GM23338 (cell line): ENCODE results near the gene SOD3. TPM values are rescaled to one million over a fixed set of nuclear protein-coding genes. Genes with fewer than 3 reads are reported as not detected.

Source experiments
- ATAC-seq: fragments of 200-7000 bp; cut with Tn5 transposase; 3 replicates; pipeline ENCODE4 v1.9.1; 2020
- DNase-seq: peaks from one replicate; pipeline ENCODE4 v3.0.0-alpha.2; 2015; ENCODE audit warnings: low spot score
- H2AFZ ChIP-seq: fragments of 200-600 bp; sonication (generic); 2 replicates; pipeline ENCODE4 v1.8.0; 2016; ENCODE audit warnings: antibody characterized with exemption, mild to moderate bottlenecking, moderate library complexity
- H3F3A ChIP-seq: fragments of 200-600 bp; sonication (generic); replicated peaks from 2 replicates; pipeline ENCODE4 v1.8.0; 2017; ENCODE audit warnings: antibody characterized with exemption, mixed run types, low read depth
- H3K27ac ChIP-seq: fragments of 200-600 bp; sonication (generic); 2 replicates; pipeline ENCODE4 v1.6.1; 2016; ENCODE audit warnings: low read depth
- H3K27me3 ChIP-seq: fragments of 200-600 bp; sonication (generic); 2 replicates; pipeline ENCODE4 v1.8.0; 2016; ENCODE audit warnings: mild to moderate bottlenecking, mixed run types, moderate library complexity; ENCODE audit not compliant: insufficient read depth
- H3K36me3 ChIP-seq: fragments of 200-600 bp; sonication (generic); 2 replicates; pipeline ENCODE4 v1.8.0; 2016; ENCODE audit warnings: mild to moderate bottlenecking; ENCODE audit not compliant: insufficient read depth
- H3K4me1 ChIP-seq: fragments of 200-600 bp; sonication (generic); 2 replicates; pipeline ENCODE4 v1.8.0; 2016; ENCODE audit warnings: mild to moderate bottlenecking, moderate library complexity; ENCODE audit not compliant: insufficient read depth
- H3K4me2 ChIP-seq: fragments of 200-600 bp; sonication (generic); 2 replicates; pipeline ENCODE4 v1.7.1; 2017; ENCODE audit warnings: mixed run types
- H3K4me3 ChIP-seq: fragments of 200-600 bp; sonication (generic); 2 replicates; pipeline ENCODE4 v1.6.1; 2016; ENCODE audit warnings: mixed run types
- H3K79me2 ChIP-seq: fragments of 200-600 bp; sonication (generic); replicated peaks from 2 replicates; pipeline ENCODE4 v1.8.0; 2017; ENCODE audit warnings: mild to moderate bottlenecking; ENCODE audit not compliant: insufficient read depth
- H3K9me2 ChIP-seq: fragments of 200-600 bp; sonication (generic); 2 replicates; pipeline ENCODE4 v1.8.0; 2017; ENCODE audit not compliant: insufficient read depth
- H4K20me1 ChIP-seq: fragments of 200-600 bp; sonication (generic); replicated peaks from 2 replicates; pipeline ENCODE4 v1.8.0; 2017; ENCODE audit warnings: mild to moderate bottlenecking; ENCODE audit not compliant: insufficient read depth
- H3K27ac Mint-ChIP-seq: 2 replicates; pipeline ENCODE4 v1.8.0; 2020; ENCODE audit warnings: inconsistent platforms, mild to moderate bottlenecking, moderate library complexity, mixed read lengths
- H3K27me3 Mint-ChIP-seq: 3 replicates; pipeline ENCODE4 v1.8.0; 2022; ENCODE audit warnings: low read depth, mild to moderate bottlenecking, moderate library complexity, mixed read lengths, inconsistent platforms; ENCODE audit not compliant: insufficient read depth, poor library complexity
- H3K36me3 Mint-ChIP-seq: 3 replicates; pipeline ENCODE4 v1.8.0; 2021; ENCODE audit warnings: low read depth, mild to moderate bottlenecking, inconsistent platforms, moderate library complexity, mixed read lengths
- H3K4me1 Mint-ChIP-seq: 3 replicates; pipeline ENCODE4 v1.8.0; 2020; ENCODE audit warnings: mild to moderate bottlenecking, inconsistent platforms, mixed read lengths
- H3K4me3 Mint-ChIP-seq: 3 replicates; pipeline ENCODE4 v1.8.0; 2021; ENCODE audit warnings: moderate library complexity, mild to moderate bottlenecking, inconsistent platforms, mixed read lengths
- H3K9me3 Mint-ChIP-seq: 3 replicates; pipeline ENCODE4 v1.8.0; 2020; ENCODE audit warnings: moderate library complexity, mild to moderate bottlenecking, inconsistent platforms, mixed read lengths
- CREB1 ChIP-seq: fragments of 250-450 bp; sonication (Bioruptor Pico); IDR thresholded peaks from 2 replicates; pipeline ENCODE4 v1.5.0; 2020; ENCODE audit warnings: low read depth, mild to moderate bottlenecking, moderate library complexity
- CTCF ChIP-seq, 2 experiments: fragments of 200-600 bp in 1 of 2; sonication (generic) in 1 of 2; conservative IDR thresholded peaks; 2 replicates each; pipeline versions ENCODE4 v1.5.1 to v1.6.1; 2016 to 2017; ENCODE audit warnings: antibody characterized with exemption in 2 of 2, low read depth in 2 of 2, mild to moderate bottlenecking in 2 of 2, moderate library complexity in 1 of 2
- ETS1 ChIP-seq: IDR thresholded peaks from 2 replicates; pipeline ENCODE4 v1.6.1; 2016; ENCODE audit warnings: antibody characterized with exemption
- EZH2 ChIP-seq: fragments of 200-600 bp; sonication (generic); IDR thresholded peaks from one replicate; pipeline ENCODE4 v1.8.0; 2017; ENCODE audit warnings: antibody characterized with exemption, mild to moderate bottlenecking, low read depth; ENCODE audit not compliant: unreplicated experiment
- JUNB ChIP-seq: IDR thresholded peaks from one replicate; pipeline ENCODE4 v1.6.1; 2016; ENCODE audit warnings: antibody characterized with exemption; ENCODE audit not compliant: unreplicated experiment
- ZNF114 ChIP-seq: fragments of 250-450 bp; sonication (Bioruptor Pico); IDR thresholded peaks from 2 replicates; pipeline ENCODE4 v1.5.0; 2020; ENCODE audit warnings: mild to moderate bottlenecking, moderate library complexity
- ZNF331 ChIP-seq: fragments of 250-450 bp; sonication (Bioruptor Pico); IDR thresholded peaks from 2 replicates; pipeline ENCODE4 v1.5.0; 2020; ENCODE audit warnings: low read depth, mild to moderate bottlenecking, moderate library complexity
- ZNF462 ChIP-seq: fragments of 250-450 bp; sonication (Bioruptor Pico); IDR thresholded peaks from 2 replicates; pipeline ENCODE4 v1.5.0; 2020; ENCODE audit warnings: mild to moderate bottlenecking, moderate library complexity
- polyA plus RNA-seq: library from polyadenylated mRNA; unstranded; fragments of >200 nt; fragmentation: Nextera tagmentation; extraction: Ambion mirVana; gene quantifications from 2 replicates; pipeline ENCODE4 v1.2.1, GENCODE V29; 2016
- total RNA-seq: library from RNA; depleted of rRNA; stranded (reverse); fragments of >200 nt; shearing (Covaris generic); gene quantifications from 2 replicates; pipeline ENCODE4 v1.2.3, GENCODE V29; 2014

The SOD3 gene
- total and polyA plus RNA-seq, 2 experiments from 2014 or later = 7.5 to 11.8 TPM

- TF ChIP-seq ZNF462 (CRISPR knock-in tag) (no peak), ETS1 (no peak)
These were observed 42.0 kb downstream of the SOD3 start (continued) for GRCh38 chr4:24837336-24837735.

- H3K27me3 ChIP-seq = no peaks in the 10 kb centered on the region
- Mint-ChIP-seq H3K4me3 (no peak overlapping the region), H3K9me3 (no peaks in the 10 kb centered on the region), H3K4me1 (no peaks in the 10 kb centered on the region), H3K36me3 (no peaks in the 10 kb centered on the region), H3K27ac (no peak overlapping the region; the same call in 1 of the 2 replicates), H3K27me3 (no peaks in the 10 kb centered on the region)
- H3K4me1 ChIP-seq = no peaks in the 10 kb centered on the region
- H3K4me2 ChIP-seq = no peak overlapping the region
- DNase-seq (no peak), ATAC-seq (peak; percentile 50; the same call in 2 of the 3 replicates)
- no peaks in the 10 kb centered on the region for H3K79me2 ChIP-seq
- no peak overlapping the region for H3K4me3 ChIP-seq
- H3K36me3 ChIP-seq = no peaks in the 10 kb centered on the region
- no peaks in the 10 kb centered on the region for H4K20me1 ChIP-seq
- H3K27ac ChIP-seq = no peak overlapping the region
- no peak overlapping the region for H2AFZ ChIP-seq
- no peaks in the 10 kb centered on the region for H3K9me2 ChIP-seq
- H3F3A ChIP-seq = no peaks in the 10 kb centered on the region
- TF ChIP-seq JUNB = no peak
- TF ChIP-seq ZNF114 = no peak
- no peak for TF ChIP-seq EZH2
- no peak for TF ChIP-seq ZNF331 (CRISPR knock-in tag)
- TF ChIP-seq CTCF (conservative IDR thresholded peaks at IDR 0.05; ENCODE audit: low read depth in 2 of 2) = no peak
- no peak for TF ChIP-seq CREB1 (CRISPR knock-in tag)
These were observed 42.4 kb downstream of the SOD3 start for GRCh38 chr4:24837781-24838180.
